Lower lobe of right lung (tissue), 2 donors: Measurements from ENCODE around the gene CD247. TPM values are rescaled to one million over a fixed set of nuclear protein-coding genes. Genes with fewer than 3 reads are reported as not detected.

ENCODE experiments used
- ATAC-seq, 2 donors: fragments of 200-7000 bp; cut with Tn5 transposase; one replicate each; pipeline ENCODE4 v1.9.1; 2020 to 2022; ENCODE audit warnings: mild to moderate bottlenecking in 2 of 2, moderate library complexity in 2 of 2
- DNase-seq: peaks from one replicate; pipeline ENCODE4 v3.0.0-alpha.2; 2020
- H3K27ac ChIP-seq: fragments of 200-600 bp; one replicate; pipeline ENCODE4 v1.8.0; 2022
- H3K27me3 ChIP-seq: fragments of 200-600 bp; one replicate; pipeline ENCODE4 v1.8.0; 2022; ENCODE audit warnings: low read depth
- H3K36me3 ChIP-seq: fragments of 200-600 bp; one replicate; pipeline ENCODE4 v1.8.0; 2022; ENCODE audit warnings: mild to moderate bottlenecking
- H3K4me1 ChIP-seq: fragments of 200-600 bp; one replicate; pipeline ENCODE4 v1.8.0; 2022
- H3K4me3 ChIP-seq: fragments of 200-600 bp; one replicate; pipeline ENCODE4 v1.8.0; 2022; ENCODE audit warnings: mild to moderate bottlenecking
- H3K9me3 ChIP-seq: fragments of 200-600 bp; one replicate; pipeline ENCODE4 v1.8.0; 2022
- intact Hi-C: fragments of 100-400 bp; cut with DNase I; formaldehyde crosslinking; loops from one replicate; pipeline ENCODE4 v1.11.0; 2022
- total RNA-seq: library from RNA; stranded (reverse); fragmentation: NEBNext Ultra II Directional; extraction: Animal tissue kit (Norgen Biotek cat#: 25700); gene quantifications from one replicate; pipeline ENCODE4 v1.2.1, GENCODE V29; 2021
- TF ChIP-seq, protein P1 (sequence below): fragments of 200-600 bp; IDR thresholded peaks from one replicate; pipeline ENCODE4 v1.8.0; 2022; ENCODE audit warnings: antibody characterized with exemption, mild to moderate bottlenecking
- donor health status: DM: no; HTN: yes; CAD: no; lungs with severe emphysema.

Gene CD247
- total RNA-seq, 1 donor from 2014 or later = 8.7 TPM

DNA sequence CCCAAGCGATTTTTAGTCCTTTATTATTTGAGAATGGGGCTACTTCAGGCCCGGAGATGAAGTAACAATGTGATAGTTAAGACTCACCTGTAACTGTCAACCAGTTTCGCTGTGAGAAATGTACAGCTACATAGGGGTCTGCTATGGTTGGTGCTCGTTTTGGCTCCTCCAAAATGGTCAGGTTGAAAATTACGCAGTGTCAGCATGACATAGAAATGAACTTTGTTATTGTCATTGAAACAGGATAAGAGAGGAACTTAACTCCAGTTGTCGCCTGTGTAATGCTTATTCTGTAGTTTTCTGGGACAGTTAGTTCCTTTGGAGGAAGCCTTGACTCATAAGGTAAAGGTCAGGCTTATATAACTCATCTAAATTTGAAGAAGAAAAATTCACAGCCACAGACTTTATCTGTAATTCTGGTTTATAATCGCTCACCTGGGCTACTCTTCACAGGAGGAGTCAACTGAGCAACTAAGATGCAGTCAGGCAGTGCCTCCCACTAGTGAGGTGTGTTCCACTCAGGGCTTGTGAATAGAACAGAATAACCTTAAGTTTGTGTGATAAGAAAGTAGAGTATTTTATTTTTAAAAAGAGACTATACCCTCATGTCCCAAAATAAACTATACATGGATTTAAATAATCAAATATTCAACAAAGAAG lies 130.9 kb downstream of the CD247 start:
- Histone ChIP-seq H3K27ac (no peak overlapping the region), H3K9me3 (no peaks in the 10 kb centered on the region), H3K4me3 (no peak overlapping the region), H3K4me1 (no peaks in the 10 kb centered on the region), H3K27me3 (no peaks in the 10 kb centered on the region), H3K36me3 (peaks cover 44% of the 10 kb centered on the region)
- DNase-seq (no peak), ATAC-seq (peak in 1 of 2 donors; percentile 69)
- intact Hi-C loops = no loop called here
- TF ChIP-seq, protein P1, sequence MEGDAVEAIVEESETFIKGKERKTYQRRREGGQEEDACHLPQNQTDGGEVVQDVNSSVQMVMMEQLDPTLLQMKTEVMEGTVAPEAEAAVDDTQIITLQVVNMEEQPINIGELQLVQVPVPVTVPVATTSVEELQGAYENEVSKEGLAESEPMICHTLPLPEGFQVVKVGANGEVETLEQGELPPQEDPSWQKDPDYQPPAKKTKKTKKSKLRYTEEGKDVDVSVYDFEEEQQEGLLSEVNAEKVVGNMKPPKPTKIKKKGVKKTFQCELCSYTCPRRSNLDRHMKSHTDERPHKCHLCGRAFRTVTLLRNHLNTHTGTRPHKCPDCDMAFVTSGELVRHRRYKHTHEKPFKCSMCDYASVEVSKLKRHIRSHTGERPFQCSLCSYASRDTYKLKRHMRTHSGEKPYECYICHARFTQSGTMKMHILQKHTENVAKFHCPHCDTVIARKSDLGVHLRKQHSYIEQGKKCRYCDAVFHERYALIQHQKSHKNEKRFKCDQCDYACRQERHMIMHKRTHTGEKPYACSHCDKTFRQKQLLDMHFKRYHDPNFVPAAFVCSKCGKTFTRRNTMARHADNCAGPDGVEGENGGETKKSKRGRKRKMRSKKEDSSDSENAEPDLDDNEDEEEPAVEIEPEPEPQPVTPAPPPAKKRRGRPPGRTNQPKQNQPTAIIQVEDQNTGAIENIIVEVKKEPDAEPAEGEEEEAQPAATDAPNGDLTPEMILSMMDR = no peak

Other genes starting within 250 kb of the CD247 start
- gene CREG1, start 35.2 kb upstream of the CD247 start, total RNA-seq = 161 TPM
- gene RCSD1, start 111.7 kb upstream of the CD247 start, total RNA-seq = 20.7 TPM
- 85.9 TPM for gene MPZL1, start 203.5 kb upstream of the CD247 start, total RNA-seq